ENCODE data around the gene CCDC3.

CCDC3 gene

GRCh38 chr10:12950583-12951128 is 50.9 kb downstream of the CCDC3 start:
- H3K4me3 ChIP-seq (ENCODE audit: low read depth in 1 of 2, low read length in 2 of 2) = no peak overlapping the region
- H3K27ac ChIP-seq (ENCODE audit: low read depth, low read length) = no peak overlapping the region
- no peak overlapping the region for H3K9ac ChIP-seq (ENCODE audit: low read depth in 1 of 2, low read length in 2 of 2)
- peaks cover 0 to 4% of the 10 kb centered on the region in 2 donors for H3K4me1 ChIP-seq (ENCODE audit: control insufficient read depth in 1 of 2, insufficient read depth in 2 of 2, low read length in 2 of 2)
- no peaks in the 10 kb centered on the region for H3K9me3 ChIP-seq (ENCODE audit: control insufficient read depth in 1 of 2, low read length in 2 of 2)
- H3K36me3 ChIP-seq (ENCODE audit: control insufficient read depth in 1 of 2, insufficient read depth in 2 of 2, low read length in 2 of 2) = no peaks in the 10 kb centered on the region
- no peaks in the 10 kb centered on the region for H3K27me3 ChIP-seq (ENCODE audit: control insufficient read depth in 1 of 2, insufficient read depth in 2 of 2, low read length in 2 of 2)

GRCh38 chr10:12949248-12949647 is 52.3 kb downstream of the CCDC3 start:
- peaks cover 0 to 4% of the 10 kb centered on the region in 2 donors for H3K4me1 ChIP-seq (ENCODE audit: control insufficient read depth in 1 of 2, insufficient read depth in 2 of 2, low read length in 2 of 2)
- H3K27me3 ChIP-seq (ENCODE audit: control insufficient read depth in 1 of 2, insufficient read depth in 2 of 2, low read length in 2 of 2) = no peaks in the 10 kb centered on the region
- no peak overlapping the region for H3K27ac ChIP-seq (ENCODE audit: low read depth, low read length)
- no peak overlapping the region for H3K4me3 ChIP-seq (ENCODE audit: low read depth in 1 of 2, low read length in 2 of 2)
- H3K9me3 ChIP-seq (ENCODE audit: control insufficient read depth in 1 of 2, low read length in 2 of 2) = no peaks in the 10 kb centered on the region
- no peaks in the 10 kb centered on the region for H3K36me3 ChIP-seq (ENCODE audit: control insufficient read depth in 1 of 2, insufficient read depth in 2 of 2, low read length in 2 of 2)
- no peak overlapping the region for H3K9ac ChIP-seq (ENCODE audit: low read depth in 1 of 2, low read length in 2 of 2)

GRCh38 chr10:12947741-12948140 is 53.8 kb downstream of the CCDC3 start:
- no peaks in the 10 kb centered on the region for H3K27me3 ChIP-seq (ENCODE audit: control insufficient read depth in 1 of 2, insufficient read depth in 2 of 2, low read length in 2 of 2)
- H3K4me3 ChIP-seq (ENCODE audit: low read depth in 1 of 2, low read length in 2 of 2) = no peak overlapping the region
- no peaks in the 10 kb centered on the region for H3K36me3 ChIP-seq (ENCODE audit: control insufficient read depth in 1 of 2, insufficient read depth in 2 of 2, low read length in 2 of 2)
- no peaks in the 10 kb centered on the region for H3K9me3 ChIP-seq (ENCODE audit: control insufficient read depth in 1 of 2, low read length in 2 of 2)
- no peak overlapping the region for H3K9ac ChIP-seq (ENCODE audit: low read depth in 1 of 2, low read length in 2 of 2)
- H3K27ac ChIP-seq (ENCODE audit: low read depth, low read length) = no peak overlapping the region
- peaks cover 0 to 4% of the 10 kb centered on the region in 2 donors for H3K4me1 ChIP-seq (ENCODE audit: control insufficient read depth in 1 of 2, insufficient read depth in 2 of 2, low read length in 2 of 2)

GRCh38 chr10:12946372-12946771 is 55.1 kb downstream of the CCDC3 start:
- Histone ChIP-seq H3K9me3 (ENCODE audit: control insufficient read depth in 1 of 2, low read length in 2 of 2) (no peaks in the 10 kb centered on the region), H3K4me3 (ENCODE audit: low read depth in 1 of 2, low read length in 2 of 2) (no peak overlapping the region), H3K9ac (ENCODE audit: low read depth in 1 of 2, low read length in 2 of 2) (no peak overlapping the region), H3K36me3 (ENCODE audit: control insufficient read depth in 1 of 2, insufficient read depth in 2 of 2, low read length in 2 of 2) (no peaks in the 10 kb centered on the region), H3K27ac (ENCODE audit: low read depth, low read length) (no peak overlapping the region), H3K4me1 (ENCODE audit: control insufficient read depth in 1 of 2, insufficient read depth in 2 of 2, low read length in 2 of 2) (peaks cover 0 to 4% of the 10 kb centered on the region in 2 donors), H3K27me3 (ENCODE audit: control insufficient read depth in 1 of 2, insufficient read depth in 2 of 2, low read length in 2 of 2) (no peaks in the 10 kb centered on the region)

GRCh38 chr10:12945690-12946359 is 55.7 kb downstream of the CCDC3 start:
- no peaks in the 10 kb centered on the region for H3K36me3 ChIP-seq (ENCODE audit: control insufficient read depth in 1 of 2, insufficient read depth in 2 of 2, low read length in 2 of 2)
- H3K9me3 ChIP-seq (ENCODE audit: control insufficient read depth in 1 of 2, low read length in 2 of 2) = no peaks in the 10 kb centered on the region
- H3K4me1 ChIP-seq (ENCODE audit: control insufficient read depth in 1 of 2, insufficient read depth in 2 of 2, low read length in 2 of 2) = peaks cover 0 to under 1% of the 10 kb centered on the region in 2 donors
- H3K27ac ChIP-seq (ENCODE audit: low read depth, low read length) = no peak overlapping the region
- no peak overlapping the region for H3K4me3 ChIP-seq (ENCODE audit: low read depth in 1 of 2, low read length in 2 of 2)
- H3K9ac ChIP-seq (ENCODE audit: low read depth in 1 of 2, low read length in 2 of 2) = no peak overlapping the region
- H3K27me3 ChIP-seq (ENCODE audit: control insufficient read depth in 1 of 2, insufficient read depth in 2 of 2, low read length in 2 of 2) = no peaks in the 10 kb centered on the region

- H3K4me3 ChIP-seq (ENCODE audit: low read depth in 1 of 2, low read length in 2 of 2) = no peak overlapping the region
- no peak overlapping the region for H3K9ac ChIP-seq (ENCODE audit: low read depth in 1 of 2, low read length in 2 of 2)
- no peaks in the 10 kb centered on the region for H3K9me3 ChIP-seq (ENCODE audit: control insufficient read depth in 1 of 2, low read length in 2 of 2)
- no peak overlapping the region for H3K27ac ChIP-seq (ENCODE audit: low read depth, low read length)
- no peaks in the 10 kb centered on the region for H3K27me3 ChIP-seq (ENCODE audit: control insufficient read depth in 1 of 2, insufficient read depth in 2 of 2, low read length in 2 of 2)
- no peaks in the 10 kb centered on the region for H3K36me3 ChIP-seq (ENCODE audit: control insufficient read depth in 1 of 2, insufficient read depth in 2 of 2, low read length in 2 of 2)
- no peaks in the 10 kb centered on the region for H3K4me1 ChIP-seq (ENCODE audit: control insufficient read depth in 1 of 2, insufficient read depth in 2 of 2, low read length in 2 of 2)
Observed at GRCh38 chr10:12944931-12945330, 56.6 kb downstream of the CCDC3 start.

- Histone ChIP-seq H3K27me3 (ENCODE audit: control insufficient read depth in 1 of 2, insufficient read depth in 2 of 2, low read length in 2 of 2) (no peaks in the 10 kb centered on the region), H3K9ac (ENCODE audit: low read depth in 1 of 2, low read length in 2 of 2) (no peak overlapping the region), H3K27ac (ENCODE audit: low read depth, low read length) (no peak overlapping the region), H3K9me3 (ENCODE audit: control insufficient read depth in 1 of 2, low read length in 2 of 2) (no peaks in the 10 kb centered on the region), H3K4me3 (ENCODE audit: low read depth in 1 of 2, low read length in 2 of 2) (no peak overlapping the region), H3K4me1 (ENCODE audit: control insufficient read depth in 1 of 2, insufficient read depth in 2 of 2, low read length in 2 of 2) (no peaks in the 10 kb centered on the region), H3K36me3 (ENCODE audit: control insufficient read depth in 1 of 2, insufficient read depth in 2 of 2, low read length in 2 of 2) (no peaks in the 10 kb centered on the region)
Observed at GRCh38 chr10:12943425-12943824, 58.1 kb downstream of the CCDC3 start.

GRCh38 chr10:12941966-12942365 is 59.5 kb downstream of the CCDC3 start:
- Histone ChIP-seq H3K4me1 (ENCODE audit: control insufficient read depth in 1 of 2, insufficient read depth in 2 of 2, low read length in 2 of 2) (no peaks in the 10 kb centered on the region), H3K9me3 (ENCODE audit: control insufficient read depth in 1 of 2, low read length in 2 of 2) (no peaks in the 10 kb centered on the region), H3K27me3 (ENCODE audit: control insufficient read depth in 1 of 2, insufficient read depth in 2 of 2, low read length in 2 of 2) (peaks cover 0 to 2% of the 10 kb centered on the region in 2 donors), H3K36me3 (ENCODE audit: control insufficient read depth in 1 of 2, insufficient read depth in 2 of 2, low read length in 2 of 2) (no peaks in the 10 kb centered on the region), H3K4me3 (ENCODE audit: low read depth in 1 of 2, low read length in 2 of 2) (no peak overlapping the region), H3K9ac (ENCODE audit: low read depth in 1 of 2, low read length in 2 of 2) (no peak overlapping the region), H3K27ac (ENCODE audit: low read depth, low read length) (no peak overlapping the region)

- Histone ChIP-seq H3K9me3 (ENCODE audit: control insufficient read depth in 1 of 2, low read length in 2 of 2) (no peaks in the 10 kb centered on the region), H3K27ac (ENCODE audit: low read depth, low read length) (no peak overlapping the region)
Observed at GRCh38 chr10:12940791-12941190, 60.7 kb downstream of the CCDC3 start.

GRCh38 chr10:12938271-12938670 is 63.2 kb downstream of the CCDC3 start:
- Histone ChIP-seq H3K9ac (ENCODE audit: low read depth in 1 of 2, low read length in 2 of 2) (no peak overlapping the region), H3K9me3 (ENCODE audit: control insufficient read depth in 1 of 2, low read length in 2 of 2) (no peaks in the 10 kb centered on the region), H3K4me3 (ENCODE audit: low read depth in 1 of 2, low read length in 2 of 2) (no peak overlapping the region), H3K36me3 (ENCODE audit: control insufficient read depth in 1 of 2, insufficient read depth in 2 of 2, low read length in 2 of 2) (no peaks in the 10 kb centered on the region), H3K27ac (ENCODE audit: low read depth, low read length) (no peak overlapping the region), H3K4me1 (ENCODE audit: control insufficient read depth in 1 of 2, insufficient read depth in 2 of 2, low read length in 2 of 2) (no peaks in the 10 kb centered on the region), H3K27me3 (ENCODE audit: control insufficient read depth in 1 of 2, insufficient read depth in 2 of 2, low read length in 2 of 2) (peaks cover 0 to 2% of the 10 kb centered on the region in 2 donors)

More at GRCh38 chr10:12940791-12941190, 60.7 kb downstream of the CCDC3 start:
- Histone ChIP-seq H3K4me1 (ENCODE audit: control insufficient read depth in 1 of 2, insufficient read depth in 2 of 2, low read length in 2 of 2) (no peaks in the 10 kb centered on the region), H3K36me3 (ENCODE audit: control insufficient read depth in 1 of 2, insufficient read depth in 2 of 2, low read length in 2 of 2) (no peaks in the 10 kb centered on the region), H3K9ac (ENCODE audit: low read depth in 1 of 2, low read length in 2 of 2) (no peak overlapping the region), H3K4me3 (ENCODE audit: low read depth in 1 of 2, low read length in 2 of 2) (no peak overlapping the region), H3K27me3 (ENCODE audit: control insufficient read depth in 1 of 2, insufficient read depth in 2 of 2, low read length in 2 of 2) (peaks cover 0 to 2% of the 10 kb centered on the region in 2 donors)

Data from duodenal mucosa (tissue), 2 donors.